ENCODE data around the gene DYNC1H1.

Gene DYNC1H1

GRCh38 chr14:102005336-102005735 is 41.0 kb downstream of the DYNC1H1 start:
- no peak for DNase-seq

GRCh38 chr14:102007916-102008418 is 43.6 kb downstream of the DYNC1H1 start:
- DNase-seq: no peak

DNA sequence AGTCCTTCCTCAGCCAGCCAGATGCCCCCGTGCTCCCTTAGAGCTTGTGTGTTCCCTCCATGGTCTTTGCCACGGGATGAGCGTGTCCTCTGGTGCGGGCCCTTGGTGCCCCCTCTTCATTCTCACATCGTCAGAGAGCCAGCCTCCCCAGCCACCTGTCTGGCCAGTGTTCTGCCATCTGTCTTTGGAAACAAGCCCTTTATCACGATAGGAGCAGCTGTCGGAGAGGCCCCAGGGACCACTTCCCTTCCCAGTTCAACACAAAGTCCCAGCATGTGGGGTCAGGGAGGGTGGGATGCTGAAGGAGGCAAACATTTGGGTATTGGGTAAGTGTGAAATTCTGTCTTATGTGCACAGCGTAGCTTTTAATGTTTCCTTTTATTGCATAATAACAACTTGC is 44.5 kb downstream of the DYNC1H1 start:
- DNase-seq: no peak

GRCh38 chr14:102011631-102012030 is 47.3 kb downstream of the DYNC1H1 start:
- DNase-seq: no peak

GRCh38 chr14:102012336-102012735 is 48.0 kb downstream of the DYNC1H1 start:
- DNase-seq: no peak

DNA sequence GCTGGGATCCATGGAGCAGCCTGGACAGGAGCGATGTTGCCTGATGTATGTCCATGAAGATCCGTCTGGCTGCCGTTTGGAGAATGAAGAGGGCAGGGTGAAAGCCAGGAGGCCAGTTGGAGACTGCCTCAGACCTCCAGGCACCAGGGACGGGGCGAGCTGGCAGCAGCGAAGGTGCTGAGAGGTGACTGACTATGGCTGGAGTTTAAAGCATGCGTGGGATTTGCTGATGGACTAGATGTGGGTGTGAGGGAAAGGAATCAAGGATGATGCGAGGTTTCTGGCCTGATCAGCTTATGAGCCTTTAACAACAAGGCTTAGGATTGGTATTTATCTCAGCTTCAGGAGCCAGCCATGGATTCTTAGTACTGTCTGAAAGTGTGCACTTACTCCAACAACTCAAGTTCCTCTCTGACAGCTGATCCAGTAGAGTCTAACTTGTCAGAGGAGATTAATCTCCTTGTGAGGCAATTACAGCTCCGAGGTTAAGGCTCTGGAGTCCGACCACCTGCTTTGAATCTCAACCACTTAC is 49.4 kb downstream of the DYNC1H1 start:
- no peak for DNase-seq

GRCh38 chr14:102015045-102015685 is 50.8 kb downstream of the DYNC1H1 start:
- no peak for DNase-seq

- no peak for DNase-seq
Measured at GRCh38 chr14:102015771-102016170, 51.4 kb downstream of the DYNC1H1 start.

GRCh38 chr14:102016420-102017090 is 52.2 kb downstream of the DYNC1H1 start:
- DNase-seq: no peak

DNA sequence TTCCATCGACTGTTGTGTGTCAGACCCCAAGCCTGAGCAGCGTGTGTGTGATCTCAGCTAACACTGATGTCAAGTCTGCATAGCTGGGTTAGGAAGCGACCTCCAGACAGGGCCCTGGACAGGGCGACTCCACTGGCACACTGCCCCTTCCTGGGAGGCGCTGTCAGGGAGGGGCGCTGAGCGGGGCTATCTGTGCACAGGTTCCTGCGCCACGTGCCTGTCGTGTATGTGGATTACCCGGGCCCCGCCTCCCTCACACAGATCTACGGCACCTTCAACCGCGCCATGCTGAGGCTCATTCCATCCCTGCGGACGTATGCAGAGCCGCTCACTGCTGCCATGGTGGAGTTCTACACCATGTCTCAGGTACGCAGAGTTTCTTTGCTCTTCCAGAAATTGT is 53.9 kb downstream of the DYNC1H1 start:
- no peak for DNase-seq

DNA sequence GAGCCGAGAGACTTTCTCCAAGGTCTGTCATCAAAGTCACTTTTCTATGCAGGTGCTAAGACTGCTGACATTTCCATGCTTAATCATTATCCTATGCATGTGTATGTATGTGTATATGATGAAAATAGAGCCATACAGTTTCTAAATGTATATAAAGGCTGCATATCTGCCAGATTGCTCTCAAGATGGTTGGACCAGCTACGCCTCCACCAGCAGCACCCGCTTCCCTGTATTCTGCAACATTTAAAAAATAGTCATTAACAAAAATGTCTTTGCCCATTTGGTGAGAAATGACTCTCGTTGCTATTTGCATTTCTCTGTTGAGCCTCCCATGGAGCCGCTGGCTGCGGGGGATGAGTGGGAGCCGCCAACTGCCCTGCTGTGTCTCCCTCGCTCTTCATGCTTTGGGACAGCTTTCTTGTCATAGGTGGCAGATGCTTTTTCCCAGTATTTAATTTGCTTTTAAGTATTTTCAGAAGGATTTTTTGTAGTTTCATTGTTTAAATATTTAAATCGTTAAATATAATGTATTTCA is 54.7 kb downstream of the DYNC1H1 start:
- no peak for DNase-seq

GRCh38 chr14:102020058-102020971 is 55.9 kb downstream of the DYNC1H1 start:
- DNase-seq: peak; percentile 21

DNA sequence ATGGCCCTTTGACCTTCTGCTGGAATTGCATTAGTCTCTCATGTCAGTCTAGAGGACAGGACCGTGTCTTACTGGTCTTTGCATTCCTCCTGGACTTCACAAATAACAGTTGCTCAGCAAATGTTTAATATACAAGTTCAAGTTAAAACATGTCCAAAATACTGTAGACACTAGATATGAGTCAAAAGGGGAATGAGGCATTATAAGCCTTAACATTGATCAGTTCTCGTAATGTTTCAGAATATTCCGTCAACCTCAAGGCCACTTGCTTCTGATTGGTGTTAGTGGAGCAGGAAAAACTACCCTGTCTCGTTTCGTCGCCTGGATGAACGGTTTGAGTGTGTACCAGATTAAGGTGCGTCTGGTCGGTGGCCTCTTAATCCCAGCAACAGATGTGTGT is 62.6 kb downstream of the DYNC1H1 start:
- no peak for DNase-seq

- no peak for DNase-seq
Measured at GRCh38 chr14:102027951-102028350, 63.6 kb downstream of the DYNC1H1 start.

DNA sequence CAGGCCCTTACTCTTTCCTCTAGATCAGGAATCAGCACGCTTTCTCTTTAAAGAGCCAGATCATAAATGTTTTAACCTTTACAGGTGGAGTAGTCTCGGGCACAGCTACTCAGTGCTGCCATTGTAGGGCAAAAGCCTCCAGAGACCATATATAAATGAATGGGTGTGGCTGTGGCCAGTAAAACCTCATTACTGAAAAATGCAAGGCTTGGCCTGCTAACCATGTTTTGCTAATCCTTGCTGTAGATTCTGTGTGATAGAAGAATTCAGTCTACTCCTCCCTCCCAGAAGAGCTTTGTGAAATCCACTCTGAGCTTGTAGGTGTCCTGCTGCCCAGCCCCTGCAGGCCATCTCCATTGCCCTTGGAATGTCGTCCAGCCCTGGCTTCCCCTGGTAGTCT is 64.4 kb downstream of the DYNC1H1 start:
- DNase-seq: no peak

DNA sequence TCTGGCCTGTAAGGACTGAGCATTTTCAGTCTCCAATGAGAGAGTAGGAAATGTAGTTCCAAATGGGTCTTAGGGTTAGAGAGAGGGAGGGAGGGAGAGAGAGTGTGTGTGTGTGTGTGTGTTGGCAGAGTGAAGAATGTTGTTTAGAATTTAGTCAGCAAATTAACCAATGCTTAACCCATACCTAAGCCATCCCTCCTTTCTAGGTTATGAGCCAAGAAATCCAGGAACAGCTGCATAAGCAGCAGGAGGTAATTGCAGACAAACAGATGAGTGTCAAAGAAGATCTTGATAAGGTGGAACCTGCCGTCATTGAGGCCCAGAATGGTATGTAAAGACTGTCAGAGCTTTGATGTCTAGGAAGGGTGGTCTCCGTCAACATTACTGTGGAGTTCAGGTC is 65.6 kb downstream of the DYNC1H1 start:
- no peak for DNase-seq

- DNase-seq: no peak
Measured at GRCh38 chr14:102033241-102033640, 68.9 kb downstream of the DYNC1H1 start.

DNA sequence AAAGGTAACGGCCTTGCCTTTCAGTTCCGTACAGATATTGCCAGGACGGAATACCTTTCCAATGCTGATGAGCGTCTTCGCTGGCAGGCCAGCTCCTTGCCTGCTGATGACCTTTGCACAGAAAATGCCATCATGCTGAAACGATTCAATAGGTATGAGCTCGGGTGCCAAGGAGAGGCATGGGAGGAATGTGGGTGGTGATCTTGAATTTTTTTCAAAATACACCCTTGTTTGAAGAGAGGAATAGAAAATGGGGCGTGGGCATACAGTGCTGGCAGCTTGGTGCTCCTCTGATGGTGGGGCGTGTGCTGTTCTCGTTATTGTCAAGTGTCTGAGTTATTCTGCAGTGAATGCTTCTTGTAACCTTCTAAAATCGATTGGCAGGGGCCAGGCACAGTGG is 69.9 kb downstream of the DYNC1H1 start:
- no peak for DNase-seq

- DNase-seq: no peak
Measured at GRCh38 chr14:102035914-102036313, 71.5 kb downstream of the DYNC1H1 start.

GRCh38 chr14:102037686-102038085 is 73.3 kb downstream of the DYNC1H1 start:
- DNase-seq: no peak

GRCh38 chr14:102039157-102039556 is 74.8 kb downstream of the DYNC1H1 start:
- no peak for DNase-seq

- no peak for DNase-seq
Measured at GRCh38 chr14:102040153-102040552, 75.8 kb downstream of the DYNC1H1 start.

- DNase-seq: no peak
Measured at GRCh38 chr14:102042699-102043098, 78.3 kb downstream of the DYNC1H1 start.

Data from CD4-positive, alpha-beta T cell treated with Interleukin-4 for 4 hours (primary cell).